ENCODE measurements around the gene SLC24A3. TPM values are rescaled to one million over a fixed set of nuclear protein-coding genes. Genes with fewer than 3 reads are reported as not detected.

Gene SLC24A3
- total RNA-seq, 1 experiment from 2014 or later = not detected

DNA sequence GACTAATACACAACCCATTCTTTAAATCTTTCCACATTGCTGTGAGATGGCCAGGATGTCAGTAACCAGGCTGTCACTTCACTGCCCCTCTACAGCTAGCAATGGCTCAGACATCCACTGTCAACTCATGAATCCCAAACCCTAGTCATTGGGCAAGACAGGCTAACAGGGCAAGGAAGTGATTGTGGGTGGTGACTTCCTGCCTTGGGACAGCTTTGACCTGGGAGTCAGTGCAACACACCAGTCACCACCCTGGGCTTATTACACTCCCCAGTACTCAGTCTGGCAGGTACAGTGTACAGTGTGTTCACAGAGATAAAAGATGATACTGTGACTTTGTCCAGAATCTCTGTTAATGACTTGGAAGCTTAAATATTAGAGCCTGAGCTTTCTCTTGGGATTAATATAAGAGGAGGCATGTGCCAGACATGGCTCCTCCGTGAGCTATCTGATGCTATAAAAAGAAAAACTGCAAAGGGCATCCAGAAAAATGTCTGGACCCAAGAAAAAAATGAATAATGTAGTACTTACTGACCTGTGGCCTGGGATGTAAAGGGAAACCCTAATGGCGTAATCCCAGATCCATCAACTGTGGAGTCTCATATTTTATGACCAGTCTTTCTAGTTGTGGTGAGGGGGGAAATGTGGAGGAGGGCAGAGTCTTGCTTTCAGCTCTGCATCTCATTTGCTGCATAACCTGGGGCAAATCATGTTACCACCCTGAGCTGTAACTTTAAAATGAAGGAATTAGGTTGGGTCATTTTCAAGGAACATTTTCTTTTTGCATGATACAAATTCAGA, 244.4 kb downstream of the SLC24A3 start:
- intact Hi-C loops (cut with micrococcal nuclease; ENCODE audit: unreplicated experiment) = no loop called here
- Histone ChIP-seq H3K27me3 (ENCODE audit: control insufficient read depth, insufficient read depth, low read length) (peaks cover 4% of the 10 kb centered on the region), H3K27ac (ENCODE audit: low read length) (no peak overlapping the region), H3K9me3 (ENCODE audit: control insufficient read depth, insufficient read depth, low read depth, low read length) (no peaks in the 10 kb centered on the region), H3K36me3 (ENCODE audit: control insufficient read depth, insufficient read depth, low read length) (no peaks in the 10 kb centered on the region), H3K4me1 (ENCODE audit: control insufficient read depth, insufficient read depth, low read length) (no peaks in the 10 kb centered on the region), H3K4me3 (ENCODE audit: low read depth in 2 of 2, low read length in 2 of 2) (no peak overlapping the region)
- in situ Hi-C loops (cut with HindIII; ENCODE audit: low pct_unique_long_range_greater_than_20kb, low sequenced_read_pairs) = no loop called here
- BruUV-seq (replicated peaks) = no TSS peak
- ChIA-PET CTCF (no interaction called here), POLR2A (no interaction called here)
- ATAC-seq = no peak
- DNase-seq (ENCODE audit: low read depth, low spot score) = no peak
- TF ChIP-seq POLR2AphosphoS5 (IDR thresholded peaks at IDR 0.05; ENCODE audit: low read depth, low read length) = no peak
- TF ChIP-seq TCF7L2 (IDR thresholded peaks at IDR 0.05; ENCODE audit: low read depth, low read length) = no peak
- TF ChIP-seq REST (IDR thresholded peaks at IDR 0.05; ENCODE audit: insufficient read depth in 1 of 2, low read depth in 2 of 2, low read length in 1 of 2) = no peak
- TF ChIP-seq, protein P1, sequence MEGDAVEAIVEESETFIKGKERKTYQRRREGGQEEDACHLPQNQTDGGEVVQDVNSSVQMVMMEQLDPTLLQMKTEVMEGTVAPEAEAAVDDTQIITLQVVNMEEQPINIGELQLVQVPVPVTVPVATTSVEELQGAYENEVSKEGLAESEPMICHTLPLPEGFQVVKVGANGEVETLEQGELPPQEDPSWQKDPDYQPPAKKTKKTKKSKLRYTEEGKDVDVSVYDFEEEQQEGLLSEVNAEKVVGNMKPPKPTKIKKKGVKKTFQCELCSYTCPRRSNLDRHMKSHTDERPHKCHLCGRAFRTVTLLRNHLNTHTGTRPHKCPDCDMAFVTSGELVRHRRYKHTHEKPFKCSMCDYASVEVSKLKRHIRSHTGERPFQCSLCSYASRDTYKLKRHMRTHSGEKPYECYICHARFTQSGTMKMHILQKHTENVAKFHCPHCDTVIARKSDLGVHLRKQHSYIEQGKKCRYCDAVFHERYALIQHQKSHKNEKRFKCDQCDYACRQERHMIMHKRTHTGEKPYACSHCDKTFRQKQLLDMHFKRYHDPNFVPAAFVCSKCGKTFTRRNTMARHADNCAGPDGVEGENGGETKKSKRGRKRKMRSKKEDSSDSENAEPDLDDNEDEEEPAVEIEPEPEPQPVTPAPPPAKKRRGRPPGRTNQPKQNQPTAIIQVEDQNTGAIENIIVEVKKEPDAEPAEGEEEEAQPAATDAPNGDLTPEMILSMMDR (IDR thresholded peaks at IDR 0.05) = no peak
- TF ChIP-seq SIN3A (IDR thresholded peaks at IDR 0.05; ENCODE audit: borderline replicate concordance, insufficient read depth, low read depth, low read length) = no peak

GRCh38 chr20:19457611-19458010, 245.2 kb downstream of the SLC24A3 start:
- ChIA-PET POLR2A (no interaction called here), CTCF (no interaction called here)
- Histone ChIP-seq H3K4me1 (ENCODE audit: control insufficient read depth, insufficient read depth, low read length) (no peaks in the 10 kb centered on the region), H3K27me3 (ENCODE audit: control insufficient read depth, insufficient read depth, low read length) (peaks cover 4% of the 10 kb centered on the region), H3K4me3 (ENCODE audit: low read depth in 2 of 2, low read length in 2 of 2) (no peak overlapping the region), H3K27ac (ENCODE audit: low read length) (no peak overlapping the region), H3K9me3 (ENCODE audit: control insufficient read depth, insufficient read depth, low read depth, low read length) (no peaks in the 10 kb centered on the region), H3K36me3 (ENCODE audit: control insufficient read depth, insufficient read depth, low read length) (no peaks in the 10 kb centered on the region)
- DNase-seq (ENCODE audit: low read depth, low spot score) (no peak), ATAC-seq (no peak)
- TF ChIP-seq POLR2AphosphoS5 (IDR thresholded peaks at IDR 0.05; ENCODE audit: low read depth, low read length) (no peak), REST (IDR thresholded peaks at IDR 0.05; ENCODE audit: insufficient read depth in 1 of 2, low read depth in 2 of 2, low read length in 1 of 2) (no peak), TCF7L2 (IDR thresholded peaks at IDR 0.05; ENCODE audit: low read depth, low read length) (no peak), SIN3A (IDR thresholded peaks at IDR 0.05; ENCODE audit: borderline replicate concordance, insufficient read depth, low read depth, low read length) (no peak)
- TF ChIP-seq, protein P1 (IDR thresholded peaks at IDR 0.05) = no peak
- intact Hi-C loops (cut with micrococcal nuclease; ENCODE audit: unreplicated experiment) = no loop called here
- in situ Hi-C loops (cut with HindIII; ENCODE audit: low pct_unique_long_range_greater_than_20kb, low sequenced_read_pairs) = no loop called here
- BruUV-seq (replicated peaks) = no TSS peak

Measured in Panc1 (cell line).